ENCODE measurements around the gene FXYD2.

GRCh38 chr11:117863383-117863782 lies 38.8 kb upstream of the FXYD2 start:
- TF ChIP-seq, protein P1, sequence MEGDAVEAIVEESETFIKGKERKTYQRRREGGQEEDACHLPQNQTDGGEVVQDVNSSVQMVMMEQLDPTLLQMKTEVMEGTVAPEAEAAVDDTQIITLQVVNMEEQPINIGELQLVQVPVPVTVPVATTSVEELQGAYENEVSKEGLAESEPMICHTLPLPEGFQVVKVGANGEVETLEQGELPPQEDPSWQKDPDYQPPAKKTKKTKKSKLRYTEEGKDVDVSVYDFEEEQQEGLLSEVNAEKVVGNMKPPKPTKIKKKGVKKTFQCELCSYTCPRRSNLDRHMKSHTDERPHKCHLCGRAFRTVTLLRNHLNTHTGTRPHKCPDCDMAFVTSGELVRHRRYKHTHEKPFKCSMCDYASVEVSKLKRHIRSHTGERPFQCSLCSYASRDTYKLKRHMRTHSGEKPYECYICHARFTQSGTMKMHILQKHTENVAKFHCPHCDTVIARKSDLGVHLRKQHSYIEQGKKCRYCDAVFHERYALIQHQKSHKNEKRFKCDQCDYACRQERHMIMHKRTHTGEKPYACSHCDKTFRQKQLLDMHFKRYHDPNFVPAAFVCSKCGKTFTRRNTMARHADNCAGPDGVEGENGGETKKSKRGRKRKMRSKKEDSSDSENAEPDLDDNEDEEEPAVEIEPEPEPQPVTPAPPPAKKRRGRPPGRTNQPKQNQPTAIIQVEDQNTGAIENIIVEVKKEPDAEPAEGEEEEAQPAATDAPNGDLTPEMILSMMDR (IDR thresholded peaks at IDR 0.05), result no peak
- TF ChIP-seq EP300 (IDR thresholded peaks at IDR 0.05), result no peak
